GM18519 (cell line): Measurements from ENCODE around the gene TMEM229B.

Experiments used
- ATAC-seq: cut with Tn5 transposase; IDR thresholded peaks from one replicate; pipeline ENCODE4 v1.9.1; 2021; ENCODE audit warnings: mild to moderate bottlenecking, moderate library complexity; ENCODE audit not compliant: unreplicated experiment, low FRiP score

The TMEM229B gene

DNA sequence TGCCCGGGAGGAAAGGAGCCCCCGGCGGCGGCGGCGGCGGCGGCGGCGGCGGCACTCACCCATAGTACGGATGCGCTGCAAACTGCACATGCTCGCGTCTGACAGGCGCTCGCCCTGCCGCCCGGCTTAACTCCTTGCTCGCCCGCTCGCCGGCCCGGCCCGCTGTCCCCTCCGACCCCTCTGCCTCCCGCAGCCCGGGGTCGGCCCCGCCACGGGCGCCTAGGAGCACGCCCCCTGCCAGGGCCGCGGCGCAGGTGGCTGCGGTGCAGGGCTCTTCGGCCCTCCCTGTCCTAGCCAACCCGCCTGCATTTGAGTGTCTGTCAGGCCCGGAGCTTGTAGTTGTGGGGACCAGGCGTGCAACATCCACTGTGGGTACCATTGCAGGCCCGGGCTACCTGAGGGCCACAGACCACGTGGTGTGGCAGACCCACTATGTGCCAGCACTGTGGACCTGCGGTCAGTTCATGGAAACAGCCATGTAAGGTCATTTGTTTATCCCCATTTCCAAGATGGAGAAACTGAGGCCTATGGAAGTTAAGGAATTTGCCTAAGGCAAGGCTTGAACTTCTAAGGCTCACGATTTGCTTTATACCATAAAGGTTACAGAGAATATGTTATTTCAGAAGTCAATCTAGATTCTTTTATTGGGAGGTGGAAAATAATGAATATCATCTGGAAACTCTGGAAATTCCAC is 27.0 kb upstream of the TMEM229B start:
- ATAC-seq: no peak

GRCh38 chr14:67514650-67515385 is 26.3 kb upstream of the TMEM229B start:
- ATAC-seq: no peak

- ATAC-seq: no peak
Observed at GRCh38 chr14:67514203-67514607, 25.7 kb upstream of the TMEM229B start.

GRCh38 chr14:67513631-67514108 is 25.1 kb upstream of the TMEM229B start:
- no peak for ATAC-seq

DNA sequence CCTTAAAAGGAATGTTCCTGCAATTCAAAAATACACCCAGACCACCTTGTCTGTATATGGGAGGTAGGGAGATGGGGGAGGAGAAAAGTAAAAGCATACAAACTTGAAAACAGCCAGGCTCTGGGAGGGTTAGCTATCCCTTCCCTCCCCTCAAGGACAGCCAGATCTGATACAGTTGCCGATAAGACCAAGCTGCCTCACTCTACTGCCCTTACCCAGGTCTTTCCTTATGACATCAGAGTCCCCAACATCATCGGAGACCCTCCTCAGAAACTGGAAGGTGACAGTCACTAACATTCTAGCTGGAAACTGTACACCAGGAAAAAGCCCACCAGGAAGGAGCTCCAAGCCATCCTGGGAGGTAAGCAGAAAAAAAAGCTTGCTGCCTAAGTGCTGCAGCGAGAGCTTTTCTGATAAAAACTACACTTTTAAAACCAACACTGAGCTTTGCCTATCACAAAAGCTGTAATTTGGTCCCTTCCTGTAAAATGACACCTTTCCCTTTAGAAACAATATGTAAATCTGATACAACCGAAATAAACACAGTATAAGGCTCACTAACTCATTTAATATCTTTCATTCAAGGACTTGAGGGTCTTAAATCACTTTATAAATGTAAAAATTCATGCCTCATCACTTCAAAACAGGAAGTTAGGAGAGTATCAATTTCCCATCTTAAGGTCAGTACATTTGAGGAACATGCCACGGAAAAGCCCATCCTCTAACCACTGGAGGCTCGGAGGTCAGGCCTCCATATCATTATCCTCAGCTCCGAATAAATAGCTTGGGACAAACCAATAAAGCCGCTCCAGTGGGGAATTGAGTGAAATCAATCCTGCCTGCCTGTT is 24.2 kb upstream of the TMEM229B start:
- no peak for ATAC-seq

GRCh38 chr14:67510836-67511235 is 22.3 kb upstream of the TMEM229B start:
- no peak for ATAC-seq

GRCh38 chr14:67510121-67510520 is 21.6 kb upstream of the TMEM229B start:
- no peak for ATAC-seq

GRCh38 chr14:67508956-67509355 is 20.4 kb upstream of the TMEM229B start:
- no peak for ATAC-seq

DNA sequence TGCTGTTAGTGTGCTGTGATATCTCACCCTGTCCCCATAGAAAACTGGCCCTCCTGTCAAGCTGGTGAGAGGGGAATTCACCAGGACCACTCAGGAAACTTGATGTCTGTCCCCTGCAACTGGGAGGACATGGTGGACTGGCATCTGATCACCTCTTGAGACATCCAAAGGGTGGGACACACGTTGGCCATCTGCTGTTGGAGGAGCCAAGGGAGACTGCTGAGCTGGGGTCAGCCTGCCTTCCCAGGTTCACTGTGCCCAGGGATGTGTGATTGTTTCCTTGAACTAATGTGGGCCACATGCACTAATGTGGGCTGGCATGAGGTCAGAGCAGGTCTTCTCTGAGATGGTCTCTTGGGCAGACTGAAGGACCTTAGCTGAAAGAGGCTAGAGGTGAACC is 16.7 kb upstream of the TMEM229B start:
- ATAC-seq: no peak

DNA sequence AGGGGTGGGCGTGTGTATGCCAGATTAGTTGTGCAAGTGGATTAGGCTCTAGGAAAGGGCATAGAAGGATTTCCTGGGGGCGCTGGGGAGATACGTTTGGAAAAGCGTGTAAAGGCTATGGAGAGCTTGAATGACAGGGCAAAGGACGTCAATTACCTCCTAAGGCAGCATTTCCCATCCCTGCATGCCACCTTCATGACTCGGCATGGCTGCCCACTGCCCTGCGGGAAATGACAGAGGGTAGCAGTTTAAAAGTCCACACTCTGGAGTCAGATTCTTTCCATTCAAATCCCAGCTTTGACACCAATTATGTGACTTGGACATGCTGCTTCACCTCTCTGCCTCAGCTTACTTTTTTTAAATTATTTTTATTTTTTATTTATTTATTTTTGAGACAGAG is 14.8 kb upstream of the TMEM229B start:
- no peak for ATAC-seq

- no peak for ATAC-seq
Observed at GRCh38 chr14:67502867-67503266, 14.3 kb upstream of the TMEM229B start.

DNA sequence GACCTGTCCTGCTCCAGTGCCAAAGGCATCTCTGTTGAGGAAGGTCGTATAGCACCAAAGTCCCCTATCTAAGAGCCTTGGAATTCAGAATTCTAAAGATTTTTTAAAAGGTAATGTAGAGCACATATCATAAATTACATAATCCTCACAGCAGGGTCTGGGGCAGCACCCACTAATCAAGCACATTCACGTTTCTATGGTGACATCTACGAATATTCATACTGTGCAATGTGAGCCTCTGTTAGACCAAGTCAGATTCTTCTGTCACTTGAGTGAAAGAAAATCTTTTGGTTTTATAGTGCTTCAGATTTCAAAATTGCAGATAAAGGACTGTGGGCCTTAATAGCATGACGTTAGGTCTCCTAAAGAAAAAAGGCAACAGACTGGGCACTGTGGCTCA is 13.1 kb upstream of the TMEM229B start:
- no peak for ATAC-seq

DNA sequence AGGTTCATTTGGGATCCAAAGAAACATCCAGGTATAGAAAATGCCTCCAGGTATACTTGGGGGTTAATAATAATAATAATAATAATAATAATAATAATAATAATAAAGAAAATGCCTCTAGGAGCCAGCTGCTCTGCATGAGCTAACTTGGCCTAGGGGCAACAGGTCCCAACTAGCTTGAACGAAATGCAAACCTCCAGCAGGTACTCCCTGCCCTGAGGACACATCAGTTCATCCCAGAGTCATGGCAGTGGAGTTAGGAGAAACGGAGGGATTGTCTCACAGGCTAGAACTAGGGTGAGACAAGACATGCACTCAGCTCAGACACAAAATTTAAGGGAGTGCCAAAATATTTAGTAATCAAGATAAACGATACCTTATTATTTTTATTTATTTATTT is 12.5 kb upstream of the TMEM229B start:
- ATAC-seq: no peak

DNA sequence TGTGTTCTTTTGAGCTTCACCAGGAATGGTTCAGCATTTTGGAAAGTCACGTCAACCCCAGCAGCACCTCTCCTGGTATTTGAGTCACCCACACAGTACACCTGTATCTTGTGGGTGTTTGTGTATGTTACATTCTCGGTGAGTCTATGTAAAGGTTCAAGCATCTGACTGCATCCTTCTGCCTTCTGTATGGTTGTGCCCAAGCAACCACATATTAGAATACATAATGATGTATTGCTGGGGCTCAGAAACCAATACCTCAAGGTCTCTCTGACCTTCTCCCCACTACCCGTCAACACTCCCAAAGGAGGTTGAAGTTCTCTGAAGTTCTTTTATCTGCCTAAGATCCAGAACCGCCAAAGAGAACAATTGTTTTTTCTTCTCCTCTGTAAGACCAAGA is 9.2 kb upstream of the TMEM229B start:
- no peak for ATAC-seq

- ATAC-seq: no peak
Observed at GRCh38 chr14:67497216-67497615, 8.7 kb upstream of the TMEM229B start.

GRCh38 chr14:67495827-67496226 is 7.3 kb upstream of the TMEM229B start:
- no peak for ATAC-seq

DNA sequence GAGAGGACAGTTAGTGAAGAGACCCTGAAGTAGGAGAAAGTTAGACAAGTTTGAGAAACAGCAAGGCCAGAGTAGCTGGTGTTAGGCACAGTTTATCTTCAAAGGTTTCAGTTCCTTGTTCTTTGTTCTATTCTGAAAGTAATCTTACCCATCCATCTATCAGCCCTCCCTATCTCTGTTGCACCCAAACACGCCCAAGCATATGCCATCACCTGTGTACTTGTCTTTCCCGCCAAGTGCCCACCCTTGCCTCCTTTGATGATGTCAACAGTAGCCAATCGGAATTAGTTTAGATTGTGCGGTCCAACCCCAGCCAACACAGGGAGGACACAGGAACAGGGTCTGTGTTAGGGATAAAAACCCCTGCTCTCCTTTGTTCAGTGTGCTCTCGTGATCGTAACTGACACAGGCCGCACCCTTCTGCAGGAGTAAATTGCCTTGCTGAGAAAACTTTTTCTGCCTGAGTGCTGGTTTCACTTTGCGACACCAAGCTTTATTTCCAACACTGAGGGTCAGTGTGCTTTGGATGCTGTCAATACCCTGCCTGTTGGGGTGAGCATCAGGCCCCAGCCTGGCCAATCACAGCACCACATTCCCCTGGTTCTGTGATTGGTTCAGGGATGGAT is 4.7 kb upstream of the TMEM229B start:
- no peak for ATAC-seq

- ATAC-seq: no peak
Observed at GRCh38 chr14:67492538-67492937, 4.0 kb upstream of the TMEM229B start.

- ATAC-seq: no peak
Observed at GRCh38 chr14:67491741-67492507, 3.4 kb upstream of the TMEM229B start.

DNA sequence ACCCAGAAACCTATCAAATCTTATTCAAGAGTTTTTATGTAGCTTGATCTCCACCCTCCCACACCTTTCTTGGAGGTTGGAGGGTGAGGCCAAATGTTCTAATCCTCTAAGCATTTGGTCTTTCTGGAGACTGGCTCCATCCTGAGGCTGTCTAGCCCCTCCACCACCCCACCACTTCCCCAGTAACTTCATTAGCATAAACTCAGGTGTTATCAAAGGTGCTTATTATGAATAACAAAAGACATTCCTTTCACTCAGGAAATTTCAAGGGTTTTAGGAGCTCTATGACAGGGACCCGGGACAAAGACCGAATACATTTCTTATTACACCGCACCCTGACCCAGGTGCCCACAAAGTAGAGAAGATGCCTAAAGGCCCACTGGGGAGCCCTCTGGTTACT is 2.8 kb upstream of the TMEM229B start:
- ATAC-seq: no peak
